ENCODE results near the gene ERC2. TPM values are rescaled to one million over a fixed set of nuclear protein-coding genes. Genes with fewer than 3 reads are reported as not detected.

Gene ERC2
- polyA plus RNA-seq, 1 experiment, result 0.07 TPM

DNA sequence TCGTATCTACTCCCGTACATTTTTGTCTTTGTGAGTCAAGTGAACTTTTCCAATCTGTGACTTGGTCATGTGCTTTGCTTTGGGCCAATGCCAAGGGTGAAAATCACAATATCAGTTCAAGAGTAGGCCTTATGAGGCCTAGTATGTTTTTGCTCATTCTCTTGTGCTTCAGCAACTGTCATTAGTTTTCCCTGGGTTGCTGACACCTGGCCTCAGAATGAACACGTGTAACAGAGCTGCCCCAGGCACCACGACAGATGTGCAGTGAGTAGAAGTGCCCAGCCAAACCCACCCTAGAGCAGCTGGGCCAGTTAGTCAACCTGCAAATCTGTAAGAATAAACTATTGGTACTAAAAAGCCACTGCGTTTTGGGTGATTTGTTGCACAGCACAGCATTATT, 520.9 kb downstream of the ERC2 start:
- no peaks in the 10 kb centered on the region for H3K27me3 ChIP-seq (ENCODE audit: control insufficient read depth, insufficient read depth, low read length)
- CTCF ChIA-PET, result interaction anchor here (1.0 kb wide), 1 partner anchor 9 kb away, joined by 3 read pairs; no protein-coding TSS in a partner anchor
- POLR2A ChIA-PET, result no interaction called here
- H3K36me3 ChIP-seq (ENCODE audit: control insufficient read depth, insufficient read depth, low read length), result no peaks in the 10 kb centered on the region
- TF ChIP-seq, protein P1, sequence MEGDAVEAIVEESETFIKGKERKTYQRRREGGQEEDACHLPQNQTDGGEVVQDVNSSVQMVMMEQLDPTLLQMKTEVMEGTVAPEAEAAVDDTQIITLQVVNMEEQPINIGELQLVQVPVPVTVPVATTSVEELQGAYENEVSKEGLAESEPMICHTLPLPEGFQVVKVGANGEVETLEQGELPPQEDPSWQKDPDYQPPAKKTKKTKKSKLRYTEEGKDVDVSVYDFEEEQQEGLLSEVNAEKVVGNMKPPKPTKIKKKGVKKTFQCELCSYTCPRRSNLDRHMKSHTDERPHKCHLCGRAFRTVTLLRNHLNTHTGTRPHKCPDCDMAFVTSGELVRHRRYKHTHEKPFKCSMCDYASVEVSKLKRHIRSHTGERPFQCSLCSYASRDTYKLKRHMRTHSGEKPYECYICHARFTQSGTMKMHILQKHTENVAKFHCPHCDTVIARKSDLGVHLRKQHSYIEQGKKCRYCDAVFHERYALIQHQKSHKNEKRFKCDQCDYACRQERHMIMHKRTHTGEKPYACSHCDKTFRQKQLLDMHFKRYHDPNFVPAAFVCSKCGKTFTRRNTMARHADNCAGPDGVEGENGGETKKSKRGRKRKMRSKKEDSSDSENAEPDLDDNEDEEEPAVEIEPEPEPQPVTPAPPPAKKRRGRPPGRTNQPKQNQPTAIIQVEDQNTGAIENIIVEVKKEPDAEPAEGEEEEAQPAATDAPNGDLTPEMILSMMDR (IDR thresholded peaks at IDR 0.05; ENCODE audit: insufficient read depth, low read depth, low read length), result no peak
- no peak for DNase-seq (ENCODE audit: low read depth)
- H3K4me3 ChIP-seq (ENCODE audit: low read depth, low read length), result no peak overlapping the region

GRCh38 chr3:55946574-55947160, 521.6 kb downstream of the ERC2 start:
- CTCF ChIA-PET, result no interaction called here
- Histone ChIP-seq H3K36me3 (ENCODE audit: control insufficient read depth, insufficient read depth, low read length) (no peaks in the 10 kb centered on the region), H3K4me3 (ENCODE audit: low read depth, low read length) (no peak overlapping the region), H3K27me3 (ENCODE audit: control insufficient read depth, insufficient read depth, low read length) (no peaks in the 10 kb centered on the region)
- TF ChIP-seq, protein P1 (IDR thresholded peaks at IDR 0.05; ENCODE audit: insufficient read depth, low read depth, low read length), result no peak
- POLR2A ChIA-PET, result no interaction called here
- no peak for DNase-seq (ENCODE audit: low read depth)

GRCh38 chr3:55942868-55943267, 525.4 kb downstream of the ERC2 start:
- ChIA-PET CTCF (no interaction called here), POLR2A (no interaction called here)

DNA sequence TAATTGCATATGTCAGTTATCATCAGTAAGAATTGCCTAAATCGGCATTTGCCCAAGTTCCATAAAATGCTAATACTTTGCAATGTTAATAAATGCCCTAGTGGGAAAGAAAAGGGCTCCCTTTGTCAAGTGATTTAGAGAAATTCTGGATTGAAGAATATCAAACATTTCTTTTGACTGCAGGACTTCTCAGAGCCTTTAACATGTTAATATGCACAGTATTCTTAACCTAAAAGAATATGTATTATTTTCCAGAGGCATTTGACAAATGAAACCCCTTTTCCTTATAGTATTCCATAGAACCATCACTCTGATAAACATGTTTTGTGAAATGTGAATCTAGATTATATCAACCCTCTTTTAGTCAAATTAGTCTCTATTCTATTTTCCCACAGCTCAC, 529.0 kb downstream of the ERC2 start:
- DNase-seq (ENCODE audit: low read depth), result no peak
- TF ChIP-seq, protein P1 (IDR thresholded peaks at IDR 0.05; ENCODE audit: insufficient read depth, low read depth, low read length), result no peak
- ChIA-PET POLR2A (no interaction called here), CTCF (no interaction called here)
- no peaks in the 10 kb centered on the region for H3K36me3 ChIP-seq (ENCODE audit: control insufficient read depth, insufficient read depth, low read length)
- no peak overlapping the region for H3K4me3 ChIP-seq (ENCODE audit: low read depth, low read length)
- H3K27me3 ChIP-seq (ENCODE audit: control insufficient read depth, insufficient read depth, low read length), result no peaks in the 10 kb centered on the region

More at GRCh38 chr3:55942868-55943267, 525.4 kb downstream of the ERC2 start:
- TF ChIP-seq, protein P1 (IDR thresholded peaks at IDR 0.05; ENCODE audit: insufficient read depth, low read depth, low read length), result no peak
- no peaks in the 10 kb centered on the region for H3K27me3 ChIP-seq (ENCODE audit: control insufficient read depth, insufficient read depth, low read length)
- no peaks in the 10 kb centered on the region for H3K36me3 ChIP-seq (ENCODE audit: control insufficient read depth, insufficient read depth, low read length)
- DNase-seq (ENCODE audit: low read depth), result no peak
- no peak overlapping the region for H3K4me3 ChIP-seq (ENCODE audit: low read depth, low read length)

DNA sequence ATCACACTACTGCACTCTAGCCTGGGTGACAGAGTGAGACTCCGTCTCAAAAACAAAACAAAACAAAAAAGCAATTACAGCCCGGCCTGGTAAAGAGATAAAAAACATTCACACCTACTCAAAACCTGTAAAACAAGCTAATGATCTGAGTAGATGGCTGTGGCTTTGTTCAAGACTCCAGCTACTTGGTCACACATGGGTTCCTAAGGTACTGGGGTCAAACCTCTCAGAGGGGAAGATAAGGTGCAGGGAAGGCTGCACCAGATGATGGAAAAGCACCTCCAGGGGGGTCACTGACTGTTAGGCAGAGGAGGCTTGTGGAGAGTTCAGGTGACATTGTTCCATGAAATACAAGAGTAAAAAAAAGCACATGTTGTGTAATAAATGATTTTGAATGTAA, 531.0 kb downstream of the ERC2 start:
- no peak overlapping the region for H3K4me3 ChIP-seq (ENCODE audit: low read depth, low read length)
- no peak for DNase-seq (ENCODE audit: low read depth)
- H3K27me3 ChIP-seq (ENCODE audit: control insufficient read depth, insufficient read depth, low read length), result no peaks in the 10 kb centered on the region
- TF ChIP-seq, protein P1 (IDR thresholded peaks at IDR 0.05; ENCODE audit: insufficient read depth, low read depth, low read length), result no peak
- ChIA-PET POLR2A (no interaction called here), CTCF (no interaction called here)
- no peaks in the 10 kb centered on the region for H3K36me3 ChIP-seq (ENCODE audit: control insufficient read depth, insufficient read depth, low read length)
